CD4-positive, alpha-beta T cell treated with Interleukin-12 subunit alpha and Interleukin-12 subunit beta, for 1 hour (primary cell): ENCODE data around the gene BACH1.

Experiments used
- DNase-seq: peaks from one replicate; pipeline ENCODE4 v3.0.0-alpha.2; 2020

Gene BACH1

GRCh38 chr21:29385934-29386520 is 87.3 kb downstream of the BACH1 start:
- DNase-seq: no peak

- DNase-seq: no peak
These were observed 88.1 kb downstream of the BACH1 start for GRCh38 chr21:29386803-29387202.

- DNase-seq: no peak
These were observed 88.9 kb downstream of the BACH1 start for GRCh38 chr21:29387598-29387997.

- DNase-seq: no peak
These were observed 90.4 kb downstream of the BACH1 start for GRCh38 chr21:29389136-29389535.

GRCh38 chr21:29390778-29391177 is 92.1 kb downstream of the BACH1 start:
- no peak for DNase-seq

- DNase-seq: no peak
These were observed 95.3 kb downstream of the BACH1 start for GRCh38 chr21:29394051-29394450.
